A673 (cell line): ENCODE measurements around the gene SLC6A12.

Experiments
- CTCF ChIP-seq: fragments of 300-800, 200-600 bp; sonication (generic); conservative IDR thresholded peaks from 2 replicates; pipeline ENCODE4 v1.5.1; 2017; ENCODE audit warnings: low read depth, mild to moderate bottlenecking, antibody characterized with exemption, low read length, moderate library complexity, mixed read lengths
- EZH2 ChIP-seq: fragments of 200-600 bp; sonication (generic); IDR thresholded peaks from 2 replicates; pipeline ENCODE4 v1.6.1; 2017; ENCODE audit warnings: borderline replicate concordance, low read depth, mild to moderate bottlenecking, mixed read lengths, antibody characterized with exemption, low read length; ENCODE audit not compliant: poor library complexity, severe bottlenecking

DNA sequence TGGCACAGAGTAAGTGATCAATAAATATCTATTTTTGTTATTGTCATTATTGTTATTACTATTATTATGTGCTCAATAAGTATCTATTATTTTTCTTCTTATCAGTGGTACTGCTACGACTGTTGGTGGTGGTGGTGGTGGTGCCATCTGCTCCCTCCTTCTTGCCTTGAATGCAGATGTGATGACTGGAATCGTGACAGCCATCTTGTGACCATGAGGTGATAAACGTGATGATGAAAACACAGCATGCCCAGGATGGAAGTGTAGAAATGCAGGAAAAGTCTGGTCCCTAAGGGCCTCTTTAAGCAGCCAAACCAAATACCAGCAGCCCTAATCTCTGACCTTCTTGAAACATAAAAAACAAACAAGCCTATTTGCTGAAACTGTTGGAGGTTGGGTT is 22.4 kb downstream of the SLC6A12 start:
- TF ChIP-seq EZH2, result no peak
- no peak for TF ChIP-seq CTCF
